Gastroesophageal sphincter (tissue), 4 donors: Measurements from ENCODE around the gene EPM2A. TPM values are rescaled to one million over a fixed set of nuclear protein-coding genes. Genes with fewer than 3 reads are reported as not detected.

ENCODE experiments used
- ATAC-seq: fragments of 150-250 bp; one replicate; pipeline ENCODE4 v1.9.1; 2016; ENCODE audit warnings: mild to moderate bottlenecking, moderate library complexity
- H3K27ac ChIP-seq, 4 donors: fragments of 200-600 bp; sonication (generic) in 3 of 4; 1 replicate in 3 of 4; 2 replicates in 1 of 4; pipeline ENCODE4 v1.5.1; 2016 to 2019
- H3K27me3 ChIP-seq: fragments of 200-600 bp; sonication (generic); one replicate; pipeline ENCODE4 v1.5.1; 2019
- H3K36me3 ChIP-seq, 2 donors: fragments of 200-600 bp; sonication (generic); one replicate each; pipeline ENCODE4 v1.5.1; 2019; ENCODE audit warnings: control low read depth in 1 of 2
- H3K4me1 ChIP-seq, 3 donors: fragments of 200-600 bp; sonication (generic); 1 replicate in 2 of 3; 2 replicates in 1 of 3; pipeline ENCODE4 v1.5.1; 2016 to 2019; ENCODE audit warnings: control low read depth in 2 of 3
- H3K4me3 ChIP-seq, 2 donors: fragments of 200-600 bp; sonication (generic); one replicate each; pipeline ENCODE4 v1.5.1; 2019; ENCODE audit warnings: mild to moderate bottlenecking in 1 of 2, moderate library complexity in 1 of 2
- H3K9me3 ChIP-seq, 3 donors: fragments of 200-600 bp; sonication (generic); one replicate each; pipeline ENCODE4 v1.5.1; 2017 to 2019; ENCODE audit warnings: control low read depth in 2 of 3
- EP300 ChIP-seq: sonication (generic); formaldehyde crosslinking; IDR thresholded peaks from one replicate; pipeline ENCODE4 v1.6.1; 2017; ENCODE audit warnings: antibody characterized with exemption, mild to moderate bottlenecking
- POLR2A ChIP-seq, 2 donors: fragments of 450-650 bp; IDR thresholded peaks; one replicate each; pipeline ENCODE4 v1.6.1; 2017; ENCODE audit warnings: antibody characterized with exemption in 2 of 2, mild to moderate bottlenecking in 2 of 2, moderate library complexity in 1 of 2
- POLR2AphosphoS5 ChIP-seq: sonication (generic); formaldehyde crosslinking; IDR thresholded peaks from one replicate; pipeline ENCODE4 v1.6.1; 2017; ENCODE audit warnings: antibody characterized with exemption
- WGBS, 2 donors: methylation state at CpG; one replicate each; pipeline ENCODE4 v1.1.5; 2018; ENCODE audit warnings: low coverage in 1 of 2; 5-methylcytosine and 5-hydroxymethylcytosine counted together
- total RNA-seq, 4 donors: library from RNA; depleted of rRNA; stranded (reverse); fragments of >200 nt; gene quantifications; one replicate each; pipeline ENCODE4 v1.1.0, GENCODE V29; 2016
- TF ChIP-seq, protein P1 (sequence below), 4 experiments: fragments of 200-600 bp in 2 of 4; fragments of 450-650 bp in 2 of 4; sonication (generic) in 1 of 4; IDR thresholded peaks; one replicate each; pipeline ENCODE4 v1.5.1; 2017 to 2019; ENCODE audit warnings: antibody characterized with exemption in 4 of 4, mild to moderate bottlenecking in 2 of 4, moderate library complexity in 2 of 4

The EPM2A gene
- total RNA-seq, 4 donors from 2014 or later = 53.7 to 83.7 (median 77.1) TPM

DNA sequence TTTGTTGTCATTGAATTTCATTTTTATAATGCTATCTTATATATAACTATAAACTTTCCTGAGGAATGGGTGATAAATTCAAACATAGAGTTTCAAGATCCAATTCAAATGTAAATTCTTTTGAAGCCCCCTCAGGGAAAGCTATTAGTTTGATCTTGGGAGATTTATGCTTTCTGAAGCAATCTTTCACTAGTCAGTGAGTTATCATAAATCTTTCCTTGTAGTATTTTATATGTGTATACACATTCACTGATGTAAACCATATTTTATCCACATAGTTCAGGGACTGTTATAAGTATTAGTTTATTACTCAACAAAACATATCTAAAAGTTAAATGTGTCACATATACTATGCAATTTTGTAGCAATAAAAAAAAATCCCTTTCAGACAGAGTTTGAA is 2.9 kb upstream of the EPM2A start:
- no peak for ATAC-seq
- Histone ChIP-seq H3K36me3 (no peaks in the 10 kb centered on the region), H3K27me3 (no peaks in the 10 kb centered on the region), H3K9me3 (no peaks in the 10 kb centered on the region), H3K4me3 (no peak overlapping the region), H3K27ac (peak overlapping the region in 1 of 4 donors; percentile 97), H3K4me1 (peaks cover 2 to 36% (median 7%) of the 10 kb centered on the region in 3 donors)
- no peak for TF ChIP-seq POLR2A (IDR thresholded peaks at IDR 0.05)
- TF ChIP-seq POLR2AphosphoS5 = no peak
- TF ChIP-seq EP300 = no peak
- TF ChIP-seq, protein P1, sequence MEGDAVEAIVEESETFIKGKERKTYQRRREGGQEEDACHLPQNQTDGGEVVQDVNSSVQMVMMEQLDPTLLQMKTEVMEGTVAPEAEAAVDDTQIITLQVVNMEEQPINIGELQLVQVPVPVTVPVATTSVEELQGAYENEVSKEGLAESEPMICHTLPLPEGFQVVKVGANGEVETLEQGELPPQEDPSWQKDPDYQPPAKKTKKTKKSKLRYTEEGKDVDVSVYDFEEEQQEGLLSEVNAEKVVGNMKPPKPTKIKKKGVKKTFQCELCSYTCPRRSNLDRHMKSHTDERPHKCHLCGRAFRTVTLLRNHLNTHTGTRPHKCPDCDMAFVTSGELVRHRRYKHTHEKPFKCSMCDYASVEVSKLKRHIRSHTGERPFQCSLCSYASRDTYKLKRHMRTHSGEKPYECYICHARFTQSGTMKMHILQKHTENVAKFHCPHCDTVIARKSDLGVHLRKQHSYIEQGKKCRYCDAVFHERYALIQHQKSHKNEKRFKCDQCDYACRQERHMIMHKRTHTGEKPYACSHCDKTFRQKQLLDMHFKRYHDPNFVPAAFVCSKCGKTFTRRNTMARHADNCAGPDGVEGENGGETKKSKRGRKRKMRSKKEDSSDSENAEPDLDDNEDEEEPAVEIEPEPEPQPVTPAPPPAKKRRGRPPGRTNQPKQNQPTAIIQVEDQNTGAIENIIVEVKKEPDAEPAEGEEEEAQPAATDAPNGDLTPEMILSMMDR (IDR thresholded peaks at IDR 0.05) = no peak

DNA sequence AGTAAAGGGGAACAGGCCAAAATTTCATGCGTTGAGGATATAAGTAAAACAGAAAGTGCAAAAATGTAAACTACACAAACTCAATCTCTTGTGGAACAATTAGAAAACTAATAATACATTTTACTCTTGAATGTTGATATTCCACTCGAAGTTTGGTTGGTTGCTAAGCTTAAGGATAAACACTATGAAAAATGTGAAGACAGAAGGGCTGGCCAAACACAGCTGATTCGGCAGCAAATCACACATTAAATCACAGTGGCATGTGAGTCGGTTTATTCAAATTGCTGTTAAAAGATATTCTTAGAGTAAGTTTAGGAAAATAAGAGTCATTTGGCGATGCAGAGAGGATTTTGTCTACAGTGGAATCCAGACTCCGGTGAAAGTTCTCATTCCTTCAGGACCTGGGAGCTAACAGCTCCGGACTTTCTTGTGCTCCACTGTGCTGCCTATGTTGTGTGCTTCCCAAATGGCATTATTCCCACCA is 1.4 kb upstream of the EPM2A start:
- no peak for ATAC-seq
- no peaks in the 10 kb centered on the region for H3K9me3 ChIP-seq
- H3K27me3 ChIP-seq = no peaks in the 10 kb centered on the region
- H3K4me3 ChIP-seq = peak overlapping the region; percentile 70 to 83
- H3K27ac ChIP-seq = peak overlapping the region; percentile 94 to 98 (median 97)
- H3K36me3 ChIP-seq = no peaks in the 10 kb centered on the region
- TF ChIP-seq POLR2AphosphoS5 = peak; percentile 77
- TF ChIP-seq, protein P1 (IDR thresholded peaks at IDR 0.05) = no peak
- TF ChIP-seq POLR2A (IDR thresholded peaks at IDR 0.05) = no peak
- TF ChIP-seq EP300 = no peak
- peaks cover 2 to 52% (median 7%) of the 10 kb centered on the region in 3 donors for H3K4me1 ChIP-seq
- WGBS, 2 donors = 14 to 22% methylated on average over 7 of the region's 7 CpGs

DNA sequence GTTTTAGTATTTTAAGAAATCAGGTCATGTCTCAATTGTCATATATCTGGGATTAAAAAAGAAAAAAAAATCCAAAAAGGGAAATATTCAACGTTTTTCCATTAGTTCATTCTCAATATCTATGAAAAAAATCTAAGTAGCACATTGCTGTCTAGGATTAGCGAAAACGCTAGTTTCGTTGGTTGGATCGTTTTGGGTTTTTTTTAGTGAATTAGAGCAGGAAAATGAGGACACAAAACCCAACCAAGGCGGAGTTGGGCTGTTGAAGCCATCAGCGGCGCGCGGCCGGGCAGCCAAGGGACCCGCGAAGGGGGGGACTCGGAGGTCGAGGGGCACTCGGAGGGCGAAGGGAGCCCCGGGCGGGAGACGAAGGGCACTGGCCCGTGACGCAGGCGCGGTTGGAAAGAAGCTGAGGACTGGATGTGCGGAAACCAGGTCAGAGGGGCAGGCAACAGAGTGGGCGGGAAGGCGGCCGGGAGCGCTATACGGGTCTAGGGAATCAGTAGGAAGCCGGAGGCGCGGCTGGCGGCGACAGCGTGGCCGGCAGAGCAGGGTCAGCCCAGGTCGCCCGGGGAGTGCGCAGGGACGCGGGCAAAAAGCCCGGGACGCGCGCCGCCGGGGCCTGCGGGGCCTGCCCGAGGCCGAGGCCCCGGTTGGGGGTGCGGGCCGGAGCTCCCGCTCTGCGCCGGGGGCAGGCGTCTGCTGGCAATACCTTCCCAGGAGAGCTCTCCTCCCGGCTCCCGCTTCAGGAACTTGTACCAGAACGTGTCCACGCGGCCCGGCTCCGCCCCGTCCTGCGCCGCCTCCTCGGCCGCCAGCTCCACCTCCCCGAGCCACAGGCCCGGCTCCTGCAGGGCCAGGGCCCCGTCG is 599 bp downstream of the EPM2A start:
- WGBS, 2 donors = 1 to 2% methylated on average over 13 to 30 of the region's 74 CpGs
- Histone ChIP-seq H3K36me3 (no peaks in the 10 kb centered on the region), H3K27ac (peak overlapping the region; percentile 94 to 98 (median 97)), H3K4me3 (peak overlapping the region; percentile 70 to 83), H3K4me1 (peaks cover 2 to 64% (median 7%) of the 10 kb centered on the region in 3 donors), H3K9me3 (no peaks in the 10 kb centered on the region), H3K27me3 (no peaks in the 10 kb centered on the region)
- TF ChIP-seq, protein P1 (IDR thresholded peaks at IDR 0.05) = peak in 1 of 4 experiments; percentile 2
- TF ChIP-seq POLR2A (IDR thresholded peaks at IDR 0.05) (peak; percentile 59 to 76), EP300 (no peak), POLR2AphosphoS5 (peak; percentile 82)
- peak; percentile 94 for ATAC-seq

DNA sequence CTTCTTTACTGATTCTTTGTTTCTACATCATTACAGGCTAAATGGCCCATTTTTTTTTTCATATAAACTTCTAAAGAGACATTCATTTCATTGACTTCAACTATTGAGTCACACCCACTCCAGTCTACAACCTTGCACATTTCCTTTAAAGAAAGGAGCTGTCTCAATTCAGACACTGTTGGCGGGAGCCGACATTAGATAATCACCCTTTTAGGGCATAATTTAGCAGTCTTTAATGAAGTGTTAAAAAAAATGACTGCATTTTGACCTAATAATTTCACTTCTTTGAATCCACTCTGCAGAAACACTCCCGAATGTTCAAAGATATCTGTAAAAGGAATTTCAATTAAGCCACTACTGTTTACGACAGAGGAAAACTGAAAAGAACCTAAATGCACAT is 1.5 kb downstream of the EPM2A start:
- Histone ChIP-seq H3K27ac (peak overlapping the region; percentile 94 to 98 (median 97)), H3K27me3 (no peaks in the 10 kb centered on the region), H3K36me3 (peaks cover 0 to 7% of the 10 kb centered on the region in 2 donors), H3K4me1 (peaks cover 2 to 64% (median 7%) of the 10 kb centered on the region in 3 donors), H3K4me3 (peak overlapping the region; percentile 70 to 83), H3K9me3 (peaks cover 0 to 5% (median 0%) of the 10 kb centered on the region in 3 donors)
- WGBS, 2 donors = 22 to 48% methylated on average over 4 of the region's 4 CpGs
- no peak for ATAC-seq
- TF ChIP-seq EP300 (no peak), POLR2AphosphoS5 (no peak), POLR2A (IDR thresholded peaks at IDR 0.05) (no peak)
- TF ChIP-seq, protein P1 (IDR thresholded peaks at IDR 0.05) = no peak
